Right ventricle myocardium superior (tissue), 1 donor: ENCODE data around the gene CAMK2G. TPM values are rescaled to one million over a fixed set of nuclear protein-coding genes. Genes with fewer than 3 reads are reported as not detected.

Experiments
- ATAC-seq: fragments of 200-7000 bp; cut with Tn5 transposase; one replicate; pipeline ENCODE4 v1.9.1; 2020; ENCODE audit warnings: mild to moderate bottlenecking; ENCODE audit not compliant: poor library complexity
- DNase-seq: peaks from one replicate; pipeline ENCODE4 v3.0.0-alpha.2; 2020
- intact Hi-C: fragments of 100-400 bp; cut with DNase I; formaldehyde crosslinking; loops from one replicate; pipeline ENCODE4 v1.11.2; 2022
- total RNA-seq: library from RNA; stranded (reverse); fragmentation: NEBNext Ultra II Directional; extraction: Animal tissue kit (Norgen Biotek cat#: 25700); gene quantifications from one replicate; pipeline ENCODE4 v1.2.1, GENCODE V29; 2021
- donor health status: DM: no; HTN: yes; CAD: no; lungs with severe emphysema.

The CAMK2G gene
- total RNA-seq, 1 donor from 2014 or later, result 11.2 TPM

- ATAC-seq (no peak), DNase-seq (no peak)
- intact Hi-C loops, result no loop called here
Observed at GRCh38 chr10:73827346-73828089, 46.8 kb downstream of the CAMK2G start.

GRCh38 chr10:73824146-73824725, 50.1 kb downstream of the CAMK2G start:
- intact Hi-C loops, result no loop called here
- ATAC-seq (no peak), DNase-seq (no peak)

DNA sequence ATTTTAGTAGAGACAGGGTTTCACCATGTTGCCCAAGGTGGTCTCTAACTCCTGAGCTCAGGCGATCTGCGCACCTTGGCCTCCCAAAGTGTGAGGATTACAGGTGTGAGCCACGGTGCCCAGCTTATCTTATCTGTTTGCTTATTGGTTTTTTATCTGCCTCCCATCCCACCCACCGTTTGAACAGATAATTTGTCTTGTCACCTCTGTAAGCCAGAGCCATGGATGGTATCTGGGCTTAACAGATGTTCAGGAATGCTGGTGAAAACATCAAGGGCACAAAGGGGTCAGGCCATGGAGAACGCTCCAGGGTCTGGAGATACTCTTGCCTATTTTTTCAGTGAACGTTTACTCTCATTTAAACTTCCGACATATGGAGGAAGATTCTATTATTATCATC, 51.0 kb downstream of the CAMK2G start:
- ATAC-seq, result no peak
- intact Hi-C loops, result no loop called here
- DNase-seq, result no peak

GRCh38 chr10:73819513-73820093, 54.8 kb downstream of the CAMK2G start:
- DNase-seq (peak; percentile 71), ATAC-seq (peak; percentile 75)
- intact Hi-C loops, result no loop called here

DNA sequence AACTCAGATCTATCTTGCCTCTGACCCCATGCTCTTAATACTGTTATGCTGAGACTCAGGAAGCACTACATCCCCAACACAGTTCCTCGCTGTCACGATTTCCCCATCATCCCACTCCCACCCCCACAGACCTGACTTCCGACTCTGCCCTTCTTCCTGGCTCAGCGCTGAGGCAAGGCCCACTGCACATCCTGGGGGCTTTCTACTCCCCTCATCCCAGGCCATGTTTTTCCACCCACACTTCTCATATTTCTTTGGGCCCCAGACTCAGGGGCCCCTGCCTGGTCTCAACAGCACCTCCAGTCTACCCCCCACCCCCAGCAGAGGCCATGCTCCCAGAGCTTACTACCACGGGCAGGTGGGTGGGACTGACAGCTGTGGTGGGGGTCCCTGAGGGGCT, 55.3 kb downstream of the CAMK2G start:
- ATAC-seq, result no peak
- no peak for DNase-seq
- intact Hi-C loops, result no loop called here

GRCh38 chr10:73818402-73818801, 56.0 kb downstream of the CAMK2G start:
- DNase-seq, result no peak
- intact Hi-C loops, result no loop called here
- ATAC-seq, result peak; percentile 1

- intact Hi-C loops, result no loop called here
- no peak for ATAC-seq
- DNase-seq, result no peak
Observed at GRCh38 chr10:73817826-73818225, 56.5 kb downstream of the CAMK2G start.

DNA sequence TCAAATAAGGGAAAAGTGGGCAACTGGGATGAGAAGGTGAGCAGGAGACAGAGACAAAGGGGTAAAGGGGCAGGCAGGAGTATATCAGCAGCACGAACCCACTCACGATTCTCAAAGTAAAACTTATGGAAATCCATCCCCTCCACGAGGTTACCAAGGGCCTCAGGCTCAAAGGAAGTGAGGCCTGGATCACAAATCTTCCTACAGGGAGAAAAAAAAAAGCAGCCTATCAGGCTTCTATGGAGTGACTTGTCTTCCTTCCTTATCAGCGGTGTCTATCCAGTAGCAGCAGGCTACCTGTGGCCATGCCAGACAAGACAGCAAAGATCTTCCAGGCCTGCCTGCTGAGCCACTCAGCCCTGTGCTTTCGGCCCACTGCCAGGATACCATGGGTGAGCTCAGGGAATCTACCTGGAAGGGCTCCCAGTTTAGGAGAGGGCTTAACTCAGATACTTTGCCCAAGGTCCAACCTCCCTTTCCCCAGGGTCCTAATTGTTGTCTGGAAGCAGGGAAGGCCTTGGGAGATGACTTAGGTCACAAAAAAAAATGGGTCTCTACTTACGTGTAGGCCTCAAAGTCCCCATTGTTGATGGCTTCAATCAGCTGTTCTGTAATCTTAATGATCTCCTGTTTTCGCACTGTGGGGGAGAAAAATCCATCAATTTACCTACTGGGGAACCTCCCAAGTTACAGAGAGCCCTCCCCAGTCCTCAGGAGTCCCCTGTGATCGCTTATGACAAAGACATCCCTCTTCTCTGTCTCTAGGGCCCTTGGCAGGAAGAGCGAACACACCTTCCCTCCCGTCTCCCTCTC, 57.2 kb downstream of the CAMK2G start:
- intact Hi-C loops, result no loop called here
- ATAC-seq, result no peak
- DNase-seq, result no peak

GRCh38 chr10:73815719-73816030, 58.7 kb downstream of the CAMK2G start:
- no peak for DNase-seq
- intact Hi-C loops, result no loop called here
- no peak for ATAC-seq

DNA sequence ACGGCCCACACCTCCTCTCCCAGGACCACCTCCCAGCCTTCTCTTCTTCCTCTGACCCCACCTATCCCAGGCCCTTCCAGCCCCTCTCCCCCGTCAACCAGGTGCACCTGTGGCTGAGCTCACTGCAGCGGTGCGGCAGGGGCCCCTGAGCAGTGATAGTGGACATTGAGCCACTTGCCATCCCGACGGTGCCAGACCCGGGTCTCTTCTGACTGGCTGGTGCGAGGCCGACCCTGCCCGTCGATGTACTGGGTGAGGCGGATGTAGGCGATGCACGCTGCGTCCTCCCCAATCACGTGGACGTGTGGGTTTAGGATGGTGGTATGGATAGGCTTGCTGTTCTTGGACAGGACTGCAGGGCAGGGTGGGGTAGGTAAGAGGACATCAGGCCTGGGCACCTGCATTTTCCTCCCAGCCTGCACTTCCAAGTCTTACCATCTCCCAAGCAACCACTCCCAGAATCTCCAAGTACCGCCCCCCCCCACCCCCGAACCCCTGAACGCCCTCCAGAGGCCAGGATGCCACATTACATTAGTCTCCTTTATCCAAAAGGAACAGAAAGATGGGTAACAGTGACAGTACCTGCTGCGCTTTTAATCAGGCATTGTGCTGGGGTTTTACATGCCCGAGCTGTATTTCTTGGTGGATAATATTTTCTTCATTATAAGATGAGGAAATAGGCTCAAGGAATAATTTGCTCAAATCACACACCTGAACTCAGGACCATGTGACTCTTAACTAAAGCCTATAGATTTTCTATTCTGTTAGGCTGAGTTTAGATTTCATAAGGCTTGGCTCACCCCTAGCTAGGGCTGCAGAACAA, 59.2 kb downstream of the CAMK2G start:
- no peak for DNase-seq
- intact Hi-C loops, result no loop called here

DNA sequence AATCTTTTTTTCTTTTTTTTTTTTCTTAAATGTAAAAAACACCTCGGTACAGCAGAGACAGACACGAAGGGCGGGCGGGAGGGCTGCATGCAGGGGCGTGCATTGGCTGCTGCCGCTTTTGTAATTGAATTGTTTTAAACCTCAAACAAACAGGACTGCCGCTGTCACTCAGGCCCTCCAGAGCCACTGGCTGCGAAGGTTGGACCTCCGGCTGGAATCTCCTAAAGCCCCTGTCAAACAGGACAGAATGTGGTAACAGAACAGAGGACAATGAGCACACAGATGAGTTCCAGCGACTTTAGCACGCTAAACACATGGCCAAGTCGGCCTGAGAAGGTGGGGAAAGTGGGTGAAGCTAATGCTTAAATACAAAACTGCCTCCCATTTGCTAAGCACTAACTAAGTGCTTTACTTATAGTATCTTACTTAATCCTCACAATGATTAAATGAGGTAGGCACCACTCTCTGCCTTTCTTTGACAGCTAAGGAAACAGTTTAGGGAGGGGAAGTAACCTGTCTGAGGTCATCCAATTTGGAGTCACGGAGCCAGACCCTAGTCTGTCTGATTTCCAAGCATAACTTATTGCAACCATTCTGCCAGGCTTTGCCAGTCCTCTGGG, 60.0 kb downstream of the CAMK2G start:
- ATAC-seq, result no peak
- intact Hi-C loops, result no loop called here
- no peak for DNase-seq

More for the DNA sequence above, 59.2 kb downstream of the CAMK2G start:
- ATAC-seq, result no peak

DNA sequence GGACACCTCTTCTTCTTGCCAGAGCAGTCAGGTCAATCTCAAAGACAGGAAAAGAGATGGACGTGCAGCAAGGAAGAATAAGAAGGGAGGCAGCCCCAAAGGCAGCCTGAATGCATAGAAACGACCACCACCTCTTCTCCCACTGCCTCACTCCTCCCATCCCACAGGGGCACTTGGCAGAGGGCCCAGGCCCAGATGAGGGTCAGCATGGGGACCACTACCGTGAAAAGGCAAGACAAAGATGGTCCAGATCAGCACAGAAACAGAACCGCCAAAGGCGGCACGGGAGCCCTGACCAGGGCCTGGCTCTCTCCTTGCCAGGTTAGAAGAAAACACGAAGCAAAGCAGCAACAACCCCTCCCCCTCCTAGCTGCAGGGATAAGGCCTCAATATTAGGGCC, 61.0 kb downstream of the CAMK2G start:
- DNase-seq (no peak), ATAC-seq (no peak)
- intact Hi-C loops, result no loop called here

GRCh38 chr10:73812657-73813056, 61.7 kb downstream of the CAMK2G start:
- ATAC-seq (no peak), DNase-seq (no peak)
- intact Hi-C loops, result no loop called here

GRCh38 chr10:73810735-73811465, 63.5 kb downstream of the CAMK2G start:
- intact Hi-C loops, result no loop called here
- DNase-seq, result peak; percentile 59

GRCh38 chr10:73810358-73810734, 64.0 kb downstream of the CAMK2G start:
- no peak for DNase-seq
- ATAC-seq, result no peak
- intact Hi-C loops, result no loop called here

More at GRCh38 chr10:73810735-73811465, 63.5 kb downstream of the CAMK2G start:
- ATAC-seq, result peak; percentile 40

DNA sequence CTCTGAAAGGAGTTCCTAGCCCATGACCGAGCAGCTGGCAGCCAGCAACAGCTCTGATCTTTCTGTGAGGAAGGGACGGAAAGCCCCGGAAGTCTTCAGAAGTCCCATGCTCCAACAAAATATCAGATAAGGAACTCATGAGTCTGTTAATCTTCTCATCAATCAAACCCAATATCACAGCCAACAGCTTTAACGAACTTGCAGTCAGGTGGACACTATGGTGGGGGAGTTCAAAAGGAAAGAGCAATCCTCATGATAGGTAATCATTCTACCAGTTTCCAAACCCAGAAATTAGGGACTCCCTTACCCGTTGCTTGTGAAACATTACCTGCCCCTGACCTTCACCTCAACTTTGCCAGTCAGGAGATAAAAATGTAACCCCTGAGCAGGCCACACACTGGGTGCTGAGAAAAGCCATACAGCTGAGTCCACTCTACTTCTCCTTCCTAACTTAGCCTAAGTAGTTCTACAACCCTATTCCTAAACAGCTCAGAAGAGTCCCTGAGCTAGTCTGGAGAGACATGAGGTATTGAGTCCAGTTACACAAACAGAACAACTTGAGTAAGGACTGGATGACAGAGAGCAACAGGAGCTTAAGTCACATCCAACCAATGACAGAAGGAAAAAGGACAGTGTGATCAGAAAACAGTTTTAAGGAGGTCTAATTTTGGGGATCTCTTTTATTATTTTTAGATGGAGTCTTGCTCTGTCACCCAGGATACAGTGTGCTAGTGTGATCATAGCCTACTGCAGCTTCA, 65.1 kb downstream of the CAMK2G start:
- intact Hi-C loops, result no loop called here
- DNase-seq (peak; percentile 5), ATAC-seq (no peak)
